NB4 (cell line): ENCODE measurements around the gene FBXO2.

Experiments
- MAX ChIP-seq: IDR thresholded peaks from 2 replicates; pipeline ENCODE4 v1.6.1; 2011; ENCODE audit warnings: low read depth, low read length
- POLR2A ChIP-seq: IDR thresholded peaks from 2 replicates; pipeline ENCODE4 v1.6.1; 2011; ENCODE audit warnings: mild to moderate bottlenecking; ENCODE audit not compliant: insufficient read length; ENCODE audit errors: extremely low read depth
- TF ChIP-seq, protein P1 (sequence below): IDR thresholded peaks from one replicate; pipeline ENCODE4 v1.5.1; 2012; ENCODE audit warnings: low read depth, low read length

DNA sequence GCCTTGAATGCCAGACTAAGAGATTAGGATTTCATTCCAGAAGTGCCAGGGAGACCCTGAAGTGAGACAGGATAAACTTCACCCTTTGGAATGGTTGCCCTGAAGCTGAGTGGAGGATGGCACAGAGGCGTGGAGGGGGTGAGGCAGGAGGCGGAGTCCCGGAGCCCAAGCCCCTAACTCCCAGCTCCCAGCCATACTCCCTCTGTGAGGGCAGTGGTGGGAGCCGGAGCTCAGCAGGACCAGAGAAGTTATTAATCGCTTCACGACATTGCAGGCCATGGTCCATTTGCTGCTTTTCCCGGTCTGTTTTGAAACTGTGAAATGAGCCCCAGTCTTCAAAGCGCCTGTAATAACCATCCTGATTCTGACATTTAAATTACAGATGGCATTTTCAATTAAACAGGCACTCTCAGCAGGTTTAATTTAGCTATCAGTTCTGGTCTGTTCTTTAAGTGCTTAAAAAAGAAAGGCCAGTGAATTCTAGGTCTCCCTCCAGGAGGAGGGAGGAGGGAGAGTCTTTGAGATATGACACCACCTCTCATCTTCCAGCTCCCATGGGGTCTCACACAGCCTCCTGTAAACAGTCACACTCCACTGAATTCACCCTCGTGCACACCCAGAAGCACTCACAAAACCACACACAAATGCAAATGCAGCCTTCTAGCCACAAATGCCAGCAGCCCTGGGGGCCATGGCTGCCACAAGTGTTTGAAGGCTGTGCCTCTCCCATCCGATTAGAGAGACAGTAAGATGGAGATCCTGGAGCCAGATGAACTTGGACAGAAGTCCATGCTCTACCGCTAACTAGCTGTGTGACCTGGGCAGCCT, 19.6 kb downstream of the FBXO2 start:
- TF ChIP-seq, protein P1, sequence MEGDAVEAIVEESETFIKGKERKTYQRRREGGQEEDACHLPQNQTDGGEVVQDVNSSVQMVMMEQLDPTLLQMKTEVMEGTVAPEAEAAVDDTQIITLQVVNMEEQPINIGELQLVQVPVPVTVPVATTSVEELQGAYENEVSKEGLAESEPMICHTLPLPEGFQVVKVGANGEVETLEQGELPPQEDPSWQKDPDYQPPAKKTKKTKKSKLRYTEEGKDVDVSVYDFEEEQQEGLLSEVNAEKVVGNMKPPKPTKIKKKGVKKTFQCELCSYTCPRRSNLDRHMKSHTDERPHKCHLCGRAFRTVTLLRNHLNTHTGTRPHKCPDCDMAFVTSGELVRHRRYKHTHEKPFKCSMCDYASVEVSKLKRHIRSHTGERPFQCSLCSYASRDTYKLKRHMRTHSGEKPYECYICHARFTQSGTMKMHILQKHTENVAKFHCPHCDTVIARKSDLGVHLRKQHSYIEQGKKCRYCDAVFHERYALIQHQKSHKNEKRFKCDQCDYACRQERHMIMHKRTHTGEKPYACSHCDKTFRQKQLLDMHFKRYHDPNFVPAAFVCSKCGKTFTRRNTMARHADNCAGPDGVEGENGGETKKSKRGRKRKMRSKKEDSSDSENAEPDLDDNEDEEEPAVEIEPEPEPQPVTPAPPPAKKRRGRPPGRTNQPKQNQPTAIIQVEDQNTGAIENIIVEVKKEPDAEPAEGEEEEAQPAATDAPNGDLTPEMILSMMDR, result no peak
- TF ChIP-seq POLR2A (no peak), MAX (no peak)
